ENCODE results near the gene VSTM4. TPM values are rescaled to one million over a fixed set of nuclear protein-coding genes. Genes with fewer than 3 reads are reported as not detected.

The VSTM4 gene
- total and polyA plus RNA-seq, 9 of the 15 experiments (the other 6 are each of a cell fraction or from before 2014, with no cell fraction given), result 1.0 to 7.9 (median 3.0) TPM

- Histone ChIP-seq H3K4me1 (replicated peaks in 1 of 2; ENCODE audit: control insufficient read depth in 2 of 2, insufficient read depth in 2 of 2, low read length in 2 of 2) (peaks cover 10 to 12% of the 10 kb centered on the region in 2 experiments; a peak in 4 of 5 replicates), H3K9ac (ENCODE audit: insufficient read depth in 1 of 2, low read depth in 2 of 2, low read length in 2 of 2) (no peak overlapping the region; a peak in 1 of 4 replicates), H3K4me3 (no peak overlapping the region), H3K9me3 (replicated peaks; ENCODE audit: control insufficient read depth, insufficient read depth, low read depth, low read length) (no peaks in the 10 kb centered on the region), H3K79me2 (ENCODE audit: control insufficient read depth, insufficient read depth, low read length) (peaks cover 6% of the 10 kb centered on the region; the same call in 2 of the 3 replicates), H3K27me3 (ENCODE audit: control insufficient read depth in 2 of 2, insufficient read depth in 2 of 2, low read length in 2 of 2) (no peaks in the 10 kb centered on the region), H3K9me1 (ENCODE audit: control insufficient read depth, insufficient read depth, low read length) (no peaks in the 10 kb centered on the region), H3K36me3 (ENCODE audit: control insufficient read depth, insufficient read depth, low read length) (no peaks in the 10 kb centered on the region), H4K20me1 (replicated peaks; ENCODE audit: control insufficient read depth, insufficient read depth, low read length) (no peaks in the 10 kb centered on the region), H3K27ac (ENCODE audit: extremely low read depth, low read depth, low read length) (no peak overlapping the region), H2AFZ (ENCODE audit: low read depth, low read length) (0 out of 2 replicates have a peak overlapping the region, but pooled peaks have one; percentile 13), H3K4me2 (ENCODE audit: insufficient read depth, low read length) (no peak overlapping the region)
- CTCF ChIA-PET (ENCODE audit: low intra/inter-chr PET ratio), result no interaction called here
- POLR2A ChIA-PET, result interaction anchor here (0.7 to 1.3 kb wide), 6 partner anchors 11 to 290 kb away, joined by 3 to 5 read pairs (median 3); no protein-coding TSS in a partner anchor
- ATAC-seq, result no peak
- TF ChIP-seq ZNF77 (CRISPR knock-in tag; IDR thresholded peaks at IDR 0.05), result no peak
- no peak for TF ChIP-seq RBBP5 (IDR thresholded peaks at IDR 0.05; ENCODE audit: borderline replicate concordance, insufficient read depth, low read length, poor library complexity, severe bottlenecking)
- no peak for TF ChIP-seq POLR2AphosphoS5 (IDR thresholded peaks at IDR 0.05; ENCODE audit: control insufficient read depth, insufficient read depth, low read depth, low read length)
- TF ChIP-seq ZNF589 (CRISPR knock-in tag; IDR thresholded peaks at IDR 0.05; ENCODE audit: low read depth), result no peak
- TF ChIP-seq MAFG (tag; conservative IDR thresholded peaks at IDR 0.05), result peak; percentile 12; the same call in 1 of the 2 replicates
- no peak for TF ChIP-seq POU5F1 (IDR thresholded peaks at IDR 0.05; ENCODE audit: borderline replicate concordance, low read depth, low read length, partially characterized antibody)
- no peak for TF ChIP-seq ELF4 (CRISPR knock-in tag; IDR thresholded peaks at IDR 0.05)
- no peak for TF ChIP-seq ZBED1 (IDR thresholded peaks at IDR 0.05)
- TF ChIP-seq ZNF133 (CRISPR knock-in tag; IDR thresholded peaks at IDR 0.05), result no peak
- peak; percentile 51 for TF ChIP-seq ZNF316 (IDR thresholded peaks at IDR 0.05)
- TF ChIP-seq RBM17 (IDR thresholded peaks at IDR 0.05; ENCODE audit: borderline replicate concordance, low read depth, low read length), result no peak
- no peak for TF ChIP-seq HDGF (IDR thresholded peaks at IDR 0.05)
- in situ Hi-C loops (cut with MboI) (no loop called here), intact Hi-C loops (cut with micrococcal nuclease) (loop anchor here (2.0 to 5.0 kb wide), 2 partner anchors 43 to 135 kb away; no protein-coding TSS in a partner anchor)
- no peak for DNase-seq (ENCODE audit: extremely low read depth in 1 of 4, low spot score in 3 of 4)
- WGBS (ENCODE audit: insufficient coverage, low coverage, missing lambda C conversion rate), result 59% methylated on average over 4 of the region's 4 CpGs
- FAIRE-seq, result no peak
- no TSS peak for BruUV-seq (replicated peaks)
These were observed 2.2 kb upstream of the VSTM4 start for GRCh38 chr10:49117376-49118070.
